ENCODE measurements around the gene SPRED3. TPM values are rescaled to one million over a fixed set of nuclear protein-coding genes. Genes with fewer than 3 reads are reported as not detected.
"Not testable (repeated sequence)": the region's sequence is repeated elsewhere in the genome, so short reads cannot be mapped to it uniquely, and the experiment has no call there.

Gene SPRED3
- total RNA-seq, 1 experiment from 2014 or later, result 1.7 TPM

GRCh38 chr19:38409631-38410133 is 21.2 kb downstream of the SPRED3 start:
- in situ Hi-C loops (cut with HindIII; ENCODE audit: low pct_unique_long_range_greater_than_20kb, low sequenced_read_pairs), result no loop called here
- DNase-seq (ENCODE audit: low read depth), result no peak

- in situ Hi-C loops (cut with HindIII; ENCODE audit: low pct_unique_long_range_greater_than_20kb, low sequenced_read_pairs); DNase-seq (ENCODE audit: low read depth): not testable (repeated sequence)
These were observed 21.9 kb downstream of the SPRED3 start for GRCh38 chr19:38410407-38410806.

- no peak for DNase-seq (ENCODE audit: low read depth)
- in situ Hi-C loops (cut with HindIII; ENCODE audit: low pct_unique_long_range_greater_than_20kb, low sequenced_read_pairs), result no loop called here
These were observed 22.7 kb downstream of the SPRED3 start for GRCh38 chr19:38411041-38411712.

- in situ Hi-C loops (cut with HindIII; ENCODE audit: low pct_unique_long_range_greater_than_20kb, low sequenced_read_pairs); DNase-seq (ENCODE audit: low read depth): not testable (repeated sequence)
These were observed 23.4 kb downstream of the SPRED3 start for GRCh38 chr19:38411898-38412297.

GRCh38 chr19:38412491-38412890 is 24.0 kb downstream of the SPRED3 start:
- in situ Hi-C loops (cut with HindIII; ENCODE audit: low pct_unique_long_range_greater_than_20kb, low sequenced_read_pairs), result no loop called here
- DNase-seq (ENCODE audit: low read depth), result no peak

GRCh38 chr19:38412961-38413360 is 24.5 kb downstream of the SPRED3 start:
- no peak for DNase-seq (ENCODE audit: low read depth)
- in situ Hi-C loops (cut with HindIII; ENCODE audit: low pct_unique_long_range_greater_than_20kb, low sequenced_read_pairs), result no loop called here

- in situ Hi-C loops (cut with HindIII; ENCODE audit: low pct_unique_long_range_greater_than_20kb, low sequenced_read_pairs), result no loop called here
- DNase-seq (ENCODE audit: low read depth), result no peak
These were observed 24.9 kb downstream of the SPRED3 start for GRCh38 chr19:38413416-38413815.

GRCh38 chr19:38417146-38417543 is 28.6 kb downstream of the SPRED3 start:
- in situ Hi-C loops (cut with HindIII; ENCODE audit: low pct_unique_long_range_greater_than_20kb, low sequenced_read_pairs), result no loop called here
- no peak for DNase-seq (ENCODE audit: low read depth)

GRCh38 chr19:38417544-38418506 is 29.3 kb downstream of the SPRED3 start:
- DNase-seq (ENCODE audit: low read depth), result no peak
- in situ Hi-C loops (cut with HindIII; ENCODE audit: low pct_unique_long_range_greater_than_20kb, low sequenced_read_pairs), result no loop called here

GRCh38 chr19:38420935-38421334 is 32.4 kb downstream of the SPRED3 start:
- in situ Hi-C loops (cut with HindIII; ENCODE audit: low pct_unique_long_range_greater_than_20kb, low sequenced_read_pairs), result no loop called here
- no peak for DNase-seq (ENCODE audit: low read depth)

GRCh38 chr19:38421856-38422255 is 33.4 kb downstream of the SPRED3 start:
- no peak for DNase-seq (ENCODE audit: low read depth)
- in situ Hi-C loops (cut with HindIII; ENCODE audit: low pct_unique_long_range_greater_than_20kb, low sequenced_read_pairs), result no loop called here

GRCh38 chr19:38422438-38422837 is 33.9 kb downstream of the SPRED3 start:
- no peak for DNase-seq (ENCODE audit: low read depth)
- in situ Hi-C loops (cut with HindIII; ENCODE audit: low pct_unique_long_range_greater_than_20kb, low sequenced_read_pairs), result no loop called here

GRCh38 chr19:38424272-38424671 is 35.8 kb downstream of the SPRED3 start:
- no peak for DNase-seq (ENCODE audit: low read depth)
- in situ Hi-C loops (cut with HindIII; ENCODE audit: low pct_unique_long_range_greater_than_20kb, low sequenced_read_pairs), result no loop called here

GRCh38 chr19:38425222-38425809 is 36.8 kb downstream of the SPRED3 start:
- in situ Hi-C loops (cut with HindIII; ENCODE audit: low pct_unique_long_range_greater_than_20kb, low sequenced_read_pairs), result no loop called here
- DNase-seq (ENCODE audit: low read depth), result no peak

GRCh38 chr19:38425810-38426466 is 37.4 kb downstream of the SPRED3 start, which contains the start of gene RASGRP4:
TSS of gene RASGRP4 (minus strand) at chr19:38426219. CDS start at chr19:38426091, 128 bp downstream.
- DNase-seq (ENCODE audit: low read depth), result no peak
- in situ Hi-C loops (cut with HindIII; ENCODE audit: low pct_unique_long_range_greater_than_20kb, low sequenced_read_pairs), result no loop called here

- in situ Hi-C loops (cut with HindIII; ENCODE audit: low pct_unique_long_range_greater_than_20kb, low sequenced_read_pairs); DNase-seq (ENCODE audit: low read depth): not testable (repeated sequence)
These were observed 38.7 kb downstream of the SPRED3 start for GRCh38 chr19:38427035-38427677.

GRCh38 chr19:38429055-38429810 is 40.7 kb downstream of the SPRED3 start:
- in situ Hi-C loops (cut with HindIII; ENCODE audit: low pct_unique_long_range_greater_than_20kb, low sequenced_read_pairs), result no loop called here
- DNase-seq (ENCODE audit: low read depth), result no peak
